DND-41 (cell line): ENCODE data around the gene ZNF281.

ENCODE experiments used
- CTCF ChIP-seq: IDR thresholded peaks from 2 replicates; pipeline ENCODE4 v1.5.1; 2012; ENCODE audit warnings: borderline replicate concordance, low read length, moderate library complexity, mild to moderate bottlenecking; ENCODE audit not compliant: poor library complexity, severe bottlenecking; ENCODE audit errors: extremely low read depth
- EZH2 ChIP-seq: IDR thresholded peaks from 3 replicates; pipeline ENCODE4 v1.6.1; 2012; ENCODE audit warnings: borderline replicate concordance, low read depth, mild to moderate bottlenecking, moderate library complexity, low read length, inconsistent platforms; ENCODE audit not compliant: severe bottlenecking

- no peak for TF ChIP-seq CTCF
- TF ChIP-seq EZH2 = no peak
Measured at GRCh38 chr1:200454425-200454824, 44.6 kb upstream of the ZNF281 start.
